HG03066 (cell line): ENCODE measurements around the gene GRAP.

Source experiments
- ATAC-seq: cut with Tn5 transposase; IDR thresholded peaks from one replicate; pipeline ENCODE4 v1.9.1; 2021; ENCODE audit warnings: low read depth; ENCODE audit not compliant: unreplicated experiment

The GRAP gene

DNA sequence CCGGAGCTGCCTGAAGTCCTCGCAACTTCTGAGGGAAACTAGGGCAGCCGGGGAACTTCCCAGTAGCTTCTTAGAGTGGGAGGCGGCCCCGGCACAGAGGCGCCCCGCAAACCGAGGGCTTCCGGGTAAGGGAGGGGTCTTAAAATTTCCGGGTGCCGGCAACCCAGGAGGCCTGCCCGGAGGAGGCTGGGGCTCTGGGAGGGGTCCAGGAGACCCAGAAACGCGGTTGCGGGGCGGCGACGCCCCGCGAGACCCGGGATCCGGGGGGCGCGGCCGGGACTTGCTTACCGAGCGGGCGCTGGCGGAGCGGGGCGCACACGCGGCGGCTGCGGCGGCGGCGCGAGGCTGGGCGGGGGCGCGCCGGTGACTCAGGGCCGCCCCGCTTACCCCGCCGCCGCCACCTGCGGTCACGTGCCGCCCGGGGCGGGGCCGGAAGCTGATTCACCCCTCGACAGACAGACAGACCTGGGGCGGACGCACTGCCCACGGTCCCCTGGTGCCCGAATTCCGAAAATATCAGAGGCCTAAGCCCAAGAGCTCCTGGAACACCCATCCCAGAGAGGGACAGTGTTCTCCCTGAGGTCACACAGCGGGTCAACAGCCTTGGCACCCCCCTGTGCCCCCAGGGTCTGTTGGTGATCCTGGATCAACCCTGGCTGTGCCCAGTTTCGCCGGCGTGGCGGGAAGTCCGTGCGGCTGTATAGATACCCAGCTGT is 42.2 kb downstream of the GRAP start, which contains the start of gene FAM83G:
Gene FAM83G (minus strand): TSS at position 344 of the 716 bp plus-strand sequence. CDS start 723 bp downstream, outside the sequence.
- ATAC-seq: no peak

DNA sequence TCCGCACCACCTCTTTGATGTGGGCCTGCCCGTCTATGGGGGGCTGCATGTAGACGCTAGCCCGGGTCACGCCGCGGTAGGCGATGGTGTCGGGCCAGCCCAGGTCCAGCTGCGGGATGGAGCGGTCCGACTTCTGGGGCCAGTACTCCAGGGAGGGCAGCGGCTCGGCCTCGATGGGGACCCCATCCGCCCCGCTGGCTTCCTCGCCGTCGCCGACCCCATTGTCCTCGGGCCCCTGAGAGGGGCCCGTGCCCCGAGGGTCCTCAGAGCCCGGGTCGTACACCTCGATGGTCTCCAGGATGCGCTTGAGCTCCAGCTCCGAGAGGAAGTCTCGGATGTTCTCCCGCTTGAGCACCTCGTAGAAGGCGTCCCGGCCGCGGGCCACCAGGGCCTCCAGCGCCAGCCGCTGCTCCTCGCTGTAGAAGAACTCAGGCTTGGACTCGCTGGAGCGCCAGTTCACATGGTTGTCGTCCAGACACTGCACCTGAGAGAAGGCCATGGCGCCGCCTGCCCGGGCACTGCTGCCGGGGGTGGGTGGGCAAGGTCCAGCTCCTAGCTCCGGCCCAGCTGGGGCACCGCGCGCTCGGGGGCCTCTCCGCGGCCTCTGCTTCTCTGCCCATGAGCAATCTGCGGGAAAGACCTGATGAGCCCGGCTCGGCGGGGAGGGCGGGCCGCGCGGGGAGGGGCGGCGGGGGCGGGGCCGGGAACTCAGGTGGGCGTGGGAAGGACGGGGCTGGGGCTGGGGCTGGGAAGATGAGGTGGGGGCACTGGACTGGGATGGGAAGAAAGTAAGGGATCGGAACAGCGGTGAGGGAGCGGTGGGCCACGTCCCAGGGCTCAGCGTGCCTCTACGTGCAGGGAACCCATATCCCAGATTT is 43.0 kb downstream of the GRAP start:
- ATAC-seq: no peak

DNA sequence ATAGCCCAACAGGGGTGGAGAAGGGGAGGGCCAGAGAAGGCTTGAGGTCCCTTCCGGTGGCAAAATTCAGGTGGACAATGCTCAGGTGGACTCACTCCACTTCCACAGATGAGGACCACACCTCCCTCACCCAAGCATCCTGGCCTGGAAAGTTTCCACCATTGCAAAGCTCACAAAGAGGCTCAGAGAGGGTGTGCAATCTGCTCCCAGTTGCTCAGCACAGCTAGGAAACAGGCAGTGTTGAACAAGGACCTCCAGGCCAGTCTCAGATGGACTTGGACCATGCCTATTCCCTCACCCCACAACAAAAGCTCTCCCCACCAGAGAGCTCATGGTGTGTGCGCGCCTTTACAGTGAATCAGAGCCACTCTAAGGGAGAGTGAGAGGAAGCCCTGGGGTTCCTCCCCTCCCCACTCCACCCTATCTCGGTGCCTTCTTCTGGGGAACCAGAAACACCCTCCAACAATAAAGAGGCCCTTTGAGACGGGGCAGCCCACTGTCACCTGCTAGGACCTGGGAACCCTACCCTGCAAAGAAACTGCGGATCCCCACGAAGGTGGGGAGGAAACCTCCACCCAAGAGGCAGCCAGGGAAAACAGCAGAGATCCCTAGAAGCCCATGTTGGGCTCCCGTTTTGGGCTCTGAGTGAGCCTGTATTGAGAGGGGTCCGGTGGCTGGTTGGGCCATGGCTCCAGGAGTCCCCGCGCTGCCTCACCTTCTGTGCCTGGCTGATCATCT is 43.8 kb downstream of the GRAP start:
- ATAC-seq: no peak

DNA sequence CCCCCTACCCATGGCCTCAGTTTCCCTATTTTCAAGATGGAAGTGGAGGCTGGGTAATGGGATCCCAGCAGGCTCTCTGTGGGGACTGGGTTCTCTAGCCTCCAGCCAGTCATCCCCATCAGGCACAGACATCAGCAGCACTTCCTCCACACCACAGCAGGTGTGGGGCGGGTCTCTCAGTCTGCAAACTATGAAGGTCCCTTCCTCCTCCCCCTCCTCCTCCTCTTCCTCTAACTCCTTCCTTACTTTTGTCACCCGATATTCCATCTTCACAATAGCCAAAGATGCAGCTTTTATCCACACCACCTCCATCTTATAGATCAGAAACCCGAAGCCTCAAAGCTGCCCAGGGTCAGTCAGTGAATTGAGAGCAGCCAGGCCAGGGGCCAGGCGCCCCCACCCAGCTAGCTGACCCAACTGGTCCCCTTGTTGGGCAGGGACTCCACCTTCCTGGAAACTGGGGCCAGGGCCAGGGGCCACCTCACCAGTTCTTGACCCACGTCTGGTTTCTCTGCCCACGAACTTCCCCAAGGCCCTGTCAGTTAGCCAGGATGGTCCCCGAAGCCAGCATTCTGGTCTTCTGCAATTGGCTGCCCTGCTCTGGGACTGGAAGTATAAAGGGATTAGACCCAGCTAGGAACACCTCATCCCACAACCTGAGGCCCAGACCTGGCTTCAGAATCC is 44.7 kb downstream of the GRAP start:
- no peak for ATAC-seq

DNA sequence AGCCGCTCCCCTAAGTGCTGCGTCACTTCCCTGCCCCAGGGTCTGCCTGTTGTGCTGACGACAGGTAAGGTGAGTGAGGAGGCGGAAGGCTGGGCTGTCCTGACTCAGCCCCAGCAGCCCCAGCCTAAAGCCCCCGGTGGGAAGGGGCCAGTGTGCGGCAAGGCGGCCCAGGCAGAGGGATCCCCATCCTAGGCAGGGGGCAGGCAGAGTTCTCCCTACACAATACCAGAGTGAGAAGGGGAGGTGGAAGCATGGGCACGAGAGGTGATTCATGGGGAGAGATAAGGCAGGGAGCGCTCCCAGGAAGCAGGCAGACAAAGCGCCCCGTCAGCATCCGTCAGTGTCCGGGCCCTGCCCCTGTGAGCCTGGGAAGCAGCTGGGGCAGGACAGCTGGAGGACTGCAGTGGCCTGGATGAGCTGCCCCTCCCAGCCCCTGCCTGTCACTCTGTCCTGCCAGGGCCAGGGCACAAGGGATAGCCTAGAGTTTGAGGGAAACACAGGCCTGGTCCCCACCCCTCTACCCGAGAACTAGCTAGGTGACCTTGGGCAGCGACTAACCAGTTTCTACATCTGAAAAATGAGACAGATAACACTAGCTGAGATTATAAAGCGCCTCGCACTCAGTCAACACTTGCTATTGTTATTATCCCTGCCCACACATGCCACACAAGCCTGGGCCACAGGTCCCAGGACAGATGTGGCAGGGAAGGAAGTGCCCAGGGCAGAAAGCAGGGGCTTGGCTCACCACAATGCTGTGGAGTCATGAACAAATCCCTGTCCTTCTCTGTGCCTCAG is 46.0 kb downstream of the GRAP start:
- no peak for ATAC-seq

DNA sequence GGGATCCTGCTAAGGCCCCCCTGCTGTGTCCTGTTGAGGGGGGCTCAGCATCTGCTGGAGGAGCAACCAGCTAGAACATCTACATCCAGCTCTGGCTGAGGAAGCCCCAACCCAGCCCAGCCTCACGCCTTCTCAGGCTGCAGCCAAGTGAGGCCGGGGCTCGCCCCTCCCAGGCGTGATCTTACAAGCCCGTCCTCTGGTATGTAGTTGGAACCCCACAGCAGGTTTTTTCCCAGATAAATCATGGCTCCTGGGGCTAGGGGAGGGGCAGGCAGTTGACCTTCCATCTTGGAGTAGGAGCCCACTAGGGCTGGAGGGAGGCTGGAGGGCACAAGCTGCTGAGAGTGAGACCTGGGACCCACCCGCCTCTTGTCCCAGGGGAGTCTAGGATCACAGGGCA is 46.8 kb downstream of the GRAP start:
- no peak for ATAC-seq

DNA sequence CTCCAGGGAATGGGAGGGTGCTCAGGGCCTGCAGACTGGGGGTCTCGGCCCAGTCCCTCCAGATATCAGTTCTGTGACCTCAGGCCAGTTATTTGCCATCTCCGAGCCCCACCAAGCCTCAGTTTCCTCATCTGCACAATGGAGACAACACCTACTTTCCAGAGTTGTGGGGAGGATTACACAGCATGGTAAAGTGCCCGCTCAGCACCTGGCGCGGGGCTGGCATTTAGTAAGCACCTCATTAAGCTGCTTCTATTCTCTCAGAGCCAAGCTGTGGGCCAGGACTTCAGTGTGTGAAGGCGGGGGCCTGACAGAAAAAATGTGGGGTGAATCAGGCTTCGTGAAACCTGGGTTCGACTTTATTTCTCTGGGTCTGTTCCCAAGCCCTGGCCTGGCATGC is 47.4 kb downstream of the GRAP start:
- ATAC-seq: no peak

DNA sequence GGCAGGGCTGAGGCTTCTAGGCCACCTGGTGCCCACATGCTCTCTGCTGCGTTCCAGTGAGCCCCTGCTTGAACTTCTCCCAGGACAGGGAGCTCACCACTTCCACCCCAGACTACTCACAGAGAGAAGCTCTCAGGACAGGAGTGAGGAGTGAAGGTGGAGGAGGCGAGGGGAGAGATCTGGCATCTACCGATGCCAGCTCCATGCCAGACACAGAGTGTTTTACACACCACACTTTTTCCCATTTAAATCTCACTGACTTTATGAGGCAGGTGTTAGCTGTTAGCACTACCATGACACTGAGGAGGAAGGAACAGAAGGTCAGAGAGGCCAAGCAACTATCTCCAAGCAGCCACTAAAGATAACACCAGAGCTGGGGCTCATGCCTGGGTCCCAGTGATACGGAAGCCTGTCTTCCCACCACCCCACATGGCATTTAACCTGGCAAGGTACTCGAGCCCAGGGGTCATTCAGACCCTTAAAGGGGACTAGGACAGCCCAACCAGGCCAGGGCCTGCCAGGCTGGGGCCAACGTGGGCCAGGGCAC is 49.0 kb downstream of the GRAP start:
- ATAC-seq: no peak

DNA sequence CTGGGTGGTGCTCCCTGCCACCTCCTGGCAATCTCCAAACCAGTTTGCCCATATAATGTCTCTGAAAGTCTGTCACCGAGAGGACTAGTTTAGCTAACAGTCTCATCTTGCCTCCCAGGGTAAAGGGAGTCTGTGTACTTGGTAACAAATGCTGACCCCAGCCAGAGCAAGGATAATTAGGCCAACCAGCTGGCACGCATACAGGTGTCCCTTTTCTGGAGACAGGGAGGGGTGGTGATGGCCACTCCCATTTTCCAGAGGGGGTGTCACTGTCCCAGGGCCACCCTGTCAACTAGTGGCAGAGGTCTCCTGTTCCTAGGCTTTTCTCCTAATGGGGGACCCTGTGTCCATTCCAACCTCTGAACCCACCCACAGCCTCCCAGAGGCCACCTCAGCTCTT is 50.3 kb downstream of the GRAP start:
- no peak for ATAC-seq

DNA sequence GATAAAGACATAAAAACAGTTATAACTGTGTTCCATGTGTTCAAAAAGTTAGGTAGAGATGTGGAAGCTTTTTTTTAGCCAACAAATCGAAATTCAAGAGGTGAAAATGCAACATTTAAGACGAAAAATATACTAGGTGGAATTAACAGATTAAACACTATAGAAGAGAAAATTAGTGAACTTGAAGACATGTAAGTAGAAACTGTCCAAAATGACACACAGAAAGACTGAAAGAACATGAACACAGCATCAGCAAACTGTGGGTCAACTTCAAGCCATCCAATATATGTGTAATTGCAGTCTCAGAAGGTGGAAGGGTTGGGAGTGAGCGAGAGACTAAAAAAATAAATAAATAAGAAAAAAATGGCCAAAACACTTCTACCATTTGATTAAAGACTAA is 51.5 kb downstream of the GRAP start:
- no peak for ATAC-seq

DNA sequence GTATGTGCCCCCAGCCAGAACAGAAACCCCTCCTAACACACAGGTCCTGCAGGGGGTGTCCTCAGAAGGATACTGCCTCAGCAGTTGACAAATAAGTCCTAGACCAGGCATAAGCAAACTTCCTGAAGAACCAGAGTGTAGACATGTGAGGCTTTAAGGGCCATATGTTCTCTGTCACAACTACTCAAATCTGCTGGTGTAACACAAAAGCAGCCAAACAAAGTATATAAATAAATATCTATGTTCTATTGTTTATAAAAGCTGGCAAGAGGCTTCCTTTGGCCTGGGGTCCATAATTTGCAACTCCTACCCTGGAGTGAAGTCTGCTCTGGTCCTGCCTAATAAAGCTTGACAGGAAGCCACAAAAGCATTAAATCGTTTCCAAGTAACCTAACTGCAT is 52.1 kb downstream of the GRAP start:
- ATAC-seq: no peak

DNA sequence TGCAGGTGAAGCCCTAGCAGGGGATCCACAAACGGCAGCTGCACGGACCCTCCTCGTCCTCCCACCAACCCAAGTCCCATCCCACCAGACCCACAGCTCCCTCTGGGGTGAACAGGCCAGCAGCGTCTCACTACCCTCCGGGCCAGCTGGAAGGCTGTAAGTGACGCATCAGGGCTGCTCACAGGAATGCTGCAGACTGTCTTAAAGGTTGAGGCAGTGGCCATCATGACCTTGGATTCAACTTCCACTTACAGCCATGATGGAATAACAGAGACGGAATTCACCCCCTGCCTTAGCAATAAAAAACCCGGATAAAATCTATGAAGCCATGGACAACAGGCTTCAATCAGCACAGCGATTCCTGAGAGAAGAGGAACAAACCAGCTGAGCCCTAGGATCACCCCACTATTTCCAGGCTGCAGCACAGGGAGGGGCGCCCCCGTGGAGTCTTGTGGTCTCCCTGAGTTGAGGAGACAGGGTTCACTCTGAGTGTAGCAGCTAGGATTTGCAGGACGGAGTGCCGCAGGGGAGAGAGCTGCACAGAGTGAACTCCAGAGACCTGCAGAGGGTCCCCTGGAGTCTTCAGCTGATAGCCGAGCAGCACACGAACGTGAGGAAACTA is 52.7 kb downstream of the GRAP start:
- no peak for ATAC-seq

DNA sequence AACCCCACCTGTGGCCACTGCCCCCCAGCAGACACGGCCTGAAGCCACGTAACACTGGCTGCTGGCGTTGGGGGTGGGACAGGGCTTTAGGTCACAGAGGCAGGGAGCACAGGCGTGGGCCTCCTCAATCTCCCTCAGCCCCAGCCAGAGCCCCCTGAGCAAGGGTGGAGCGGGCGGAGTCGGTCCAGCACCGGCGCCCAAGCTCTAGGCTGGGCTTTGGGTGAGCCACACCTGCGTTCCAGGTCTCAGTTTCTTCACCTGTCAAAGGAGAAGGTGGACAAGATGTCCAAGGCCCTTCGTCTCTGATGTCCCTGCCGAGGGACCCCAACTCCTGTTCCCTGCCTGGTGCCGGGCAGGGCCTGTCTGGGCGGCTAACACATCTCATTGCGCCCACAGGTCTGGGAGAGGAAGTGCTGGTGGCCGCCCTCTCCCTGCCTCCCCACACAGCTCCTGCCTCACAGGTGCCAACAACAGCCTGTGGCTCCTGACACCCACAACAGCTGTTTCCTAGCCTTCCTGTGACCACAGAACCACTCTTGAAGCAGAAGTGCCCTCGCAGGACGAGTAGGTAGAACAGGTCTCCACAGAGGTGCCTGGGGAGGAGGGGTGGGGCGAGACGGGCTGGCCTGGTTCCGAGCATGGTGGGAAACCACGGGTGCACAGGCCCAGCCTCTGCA is 54.2 kb downstream of the GRAP start:
- no peak for ATAC-seq

DNA sequence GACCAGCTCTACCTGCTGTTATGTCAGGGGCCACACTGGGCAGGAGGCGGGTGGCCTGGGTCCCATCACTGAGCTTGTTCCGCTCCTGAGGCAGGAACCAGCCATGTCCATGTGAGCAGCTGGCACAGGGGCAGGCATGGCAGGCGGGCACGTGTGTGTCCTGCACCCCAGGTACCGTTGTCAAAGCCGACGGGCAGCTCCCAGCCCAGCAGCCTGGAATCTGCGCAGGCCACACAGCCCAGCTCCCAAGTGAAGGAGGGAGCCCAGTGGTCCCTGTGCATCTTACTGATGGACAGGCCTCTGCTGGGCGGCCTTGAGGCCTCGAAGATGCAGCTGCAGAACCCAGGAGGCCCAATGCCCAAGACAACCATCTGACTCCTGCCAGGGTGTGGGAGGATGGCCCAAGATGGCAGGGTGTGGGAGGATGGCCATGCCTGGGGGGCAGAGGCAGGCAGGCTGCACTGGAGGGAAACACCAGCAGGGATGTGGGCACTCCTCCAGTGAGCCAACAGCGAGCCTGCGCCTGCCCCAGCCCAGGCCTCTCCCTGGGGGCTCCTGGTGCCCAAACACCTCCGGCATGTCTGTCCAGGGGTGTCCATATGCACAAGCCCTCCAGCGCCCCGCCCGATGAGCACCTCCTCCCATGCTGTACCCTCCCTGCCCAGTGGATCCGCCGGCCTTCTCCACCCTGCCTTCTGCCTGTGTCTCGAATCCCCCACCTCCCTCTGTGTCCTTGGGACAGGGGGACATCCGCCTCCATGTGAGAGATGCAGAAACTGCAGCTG is 55.0 kb downstream of the GRAP start:
- no peak for ATAC-seq

DNA sequence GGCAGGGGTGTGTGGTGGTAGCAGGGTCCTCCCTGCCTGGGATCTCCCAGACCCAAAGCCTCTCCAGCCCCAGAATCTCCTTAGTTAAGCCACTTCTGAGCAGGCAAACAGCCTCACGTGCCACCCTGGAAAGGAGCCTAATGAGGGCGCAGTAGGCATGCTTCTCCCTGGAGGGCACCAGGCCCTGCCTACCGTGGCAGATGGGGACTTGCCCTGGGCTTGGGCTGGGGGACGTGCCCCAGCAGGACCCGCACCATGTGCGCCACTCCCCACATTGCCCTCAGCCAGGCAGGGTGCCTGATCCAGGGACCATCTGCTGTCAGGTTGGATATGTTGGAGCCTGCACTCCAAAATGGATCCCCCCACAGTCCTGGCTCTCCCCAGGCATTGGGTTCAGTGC is 56.4 kb downstream of the GRAP start:
- ATAC-seq: no peak

DNA sequence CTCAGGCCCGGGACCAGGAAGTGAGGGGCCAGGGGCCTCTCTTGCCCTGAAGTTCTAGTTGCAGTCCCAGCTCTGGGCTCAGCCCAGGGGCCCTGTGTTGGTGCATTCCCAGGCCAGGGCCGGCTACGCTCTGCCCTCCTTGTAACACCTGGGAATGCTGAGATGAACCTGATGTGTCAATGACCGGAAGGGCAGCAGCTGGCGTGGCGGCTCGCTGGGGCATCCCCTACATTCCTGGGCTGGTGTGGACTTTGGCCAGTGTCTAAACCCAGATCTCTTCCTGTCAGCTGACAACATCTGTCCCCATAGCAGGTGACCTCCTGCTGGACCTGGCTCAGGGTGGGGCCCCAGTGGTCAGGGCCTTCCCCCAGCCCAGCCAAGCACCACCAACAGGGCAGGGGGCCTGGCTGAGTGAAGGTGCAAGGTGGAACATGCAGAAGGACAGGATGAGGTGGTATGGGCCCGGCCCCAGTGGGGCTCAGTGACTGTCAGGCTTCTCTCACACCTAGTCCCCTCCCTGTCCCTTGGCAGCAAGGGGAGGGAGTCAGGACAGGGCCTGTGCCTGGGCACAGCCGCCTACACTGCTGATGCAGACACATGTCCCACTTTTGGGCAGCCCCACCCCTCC is 58.1 kb downstream of the GRAP start:
- ATAC-seq: no peak

DNA sequence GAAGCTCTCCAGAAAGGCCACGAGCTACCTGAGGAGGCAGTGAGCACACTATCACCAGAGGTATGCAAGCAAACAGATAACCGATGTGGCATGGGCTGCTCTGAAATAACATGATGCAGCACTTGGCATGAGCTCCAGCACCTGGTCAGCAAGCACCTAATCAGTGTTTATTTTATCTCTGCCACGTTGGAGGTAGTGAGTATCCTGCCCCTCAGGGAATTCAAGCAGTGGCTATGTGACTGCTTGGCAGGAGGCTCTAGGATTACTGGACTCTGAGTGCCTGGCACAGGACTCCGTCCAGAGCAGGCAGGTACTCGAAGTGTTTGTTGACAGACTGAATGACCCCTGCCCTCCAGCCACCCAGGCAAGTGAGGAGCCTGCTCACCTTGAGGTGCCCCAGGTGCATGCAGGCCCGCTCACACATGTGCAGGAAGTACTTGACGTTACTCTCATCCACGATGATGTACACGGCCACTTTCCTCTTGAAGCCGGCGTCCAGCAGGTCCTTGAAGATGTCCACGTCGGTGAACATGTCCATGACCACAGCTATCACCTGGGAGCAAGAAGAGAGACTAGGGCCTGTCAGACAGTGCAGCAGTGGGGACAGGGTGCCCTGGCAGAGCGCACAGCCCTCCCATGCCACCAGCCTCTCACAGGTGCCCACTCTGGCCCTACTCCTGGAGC is 58.8 kb downstream of the GRAP start:
- ATAC-seq: no peak
